GM18517 (cell line): ENCODE measurements around the gene ZNRD2.
A peak's percentile ranks its signal among the peaks of the same experiment; 100 is the strongest.

Experiments
- ATAC-seq: cut with Tn5 transposase; IDR thresholded peaks from one replicate; pipeline ENCODE4 v1.9.1; 2021; ENCODE audit warnings: mild to moderate bottlenecking, moderate library complexity; ENCODE audit not compliant: unreplicated experiment

ZNRD2 gene

GRCh38 chr11:65586247-65586630, 16.0 kb downstream of the ZNRD2 start:
- no peak for ATAC-seq

- ATAC-seq, result no peak
Observed at GRCh38 chr11:65586676-65587075, 16.4 kb downstream of the ZNRD2 start.

- peak; percentile 79 for ATAC-seq
Observed at GRCh38 chr11:65588199-65589054, 18.1 kb downstream of the ZNRD2 start.

GRCh38 chr11:65589444-65590239, 19.4 kb downstream of the ZNRD2 start:
- ATAC-seq, result no peak

GRCh38 chr11:65590240-65590738, 20.0 kb downstream of the ZNRD2 start:
- ATAC-seq, result no peak

GRCh38 chr11:65591939-65592857, 21.9 kb downstream of the ZNRD2 start:
- ATAC-seq, result no peak

GRCh38 chr11:65592858-65593517, 22.7 kb downstream of the ZNRD2 start:
- no peak for ATAC-seq

- ATAC-seq, result no peak
Observed at GRCh38 chr11:65593518-65594414, 23.5 kb downstream of the ZNRD2 start.

- no peak for ATAC-seq
Observed at GRCh38 chr11:65595131-65595530, 24.9 kb downstream of the ZNRD2 start.

- no peak for ATAC-seq
Observed at GRCh38 chr11:65595543-65596281, 25.4 kb downstream of the ZNRD2 start, which contains the start of gene KCNK7. KCNK7 (minus strand) TSS chr11:65595800; CDS start chr11:65595772, 28 bp downstream.

GRCh38 chr11:65596520-65596919, 26.2 kb downstream of the ZNRD2 start:
- no peak for ATAC-seq

- no peak for ATAC-seq
Observed at GRCh38 chr11:65598258-65598699, 28.0 kb downstream of the ZNRD2 start.

GRCh38 chr11:65599216-65599954, 29.1 kb downstream of the ZNRD2 start:
- ATAC-seq, result no peak

GRCh38 chr11:65599955-65600246, 29.6 kb downstream of the ZNRD2 start:
- no peak for ATAC-seq

GRCh38 chr11:65604258-65604657, 34.0 kb downstream of the ZNRD2 start:
- ATAC-seq, result no peak

GRCh38 chr11:65606876-65607613, 36.8 kb downstream of the ZNRD2 start:
- ATAC-seq, result no peak
